Muscle layer of duodenum (tissue), 2 donors: ENCODE results near the gene CCDC170.

Experiments used
- H3K27ac ChIP-seq: one replicate; pipeline ENCODE4 v1.7.0; 2013; ENCODE audit warnings: mild to moderate bottlenecking, low read length
- H3K27me3 ChIP-seq: one replicate; pipeline ENCODE4 v1.7.0; 2013; ENCODE audit warnings: low read depth, mild to moderate bottlenecking, control low read depth, low read length
- H3K36me3 ChIP-seq, 2 donors: one replicate each; pipeline ENCODE4 v1.7.0; 2013; ENCODE audit warnings: low read length in 2 of 2, control low read depth in 1 of 2, mild to moderate bottlenecking in 1 of 2; ENCODE audit not compliant: insufficient read depth in 2 of 2, control insufficient read depth in 1 of 2
- H3K4me1 ChIP-seq, 2 donors: one replicate each; pipeline ENCODE4 v1.7.0; 2013; ENCODE audit warnings: low read length in 2 of 2, mild to moderate bottlenecking in 2 of 2, control low read depth in 1 of 2, moderate library complexity in 1 of 2; ENCODE audit not compliant: insufficient read depth in 2 of 2, control insufficient read depth in 1 of 2
- H3K4me3 ChIP-seq, 2 donors: one replicate each; pipeline ENCODE4 v1.7.0; 2013; ENCODE audit warnings: low read length in 2 of 2, low read depth in 1 of 2, mild to moderate bottlenecking in 1 of 2
- H3K9me3 ChIP-seq, 2 donors: one replicate each; pipeline ENCODE4 v1.7.0; 2013; ENCODE audit warnings: low read length in 2 of 2, control low read depth in 1 of 2, mild to moderate bottlenecking in 1 of 2; ENCODE audit not compliant: control insufficient read depth in 1 of 2
- donor health status: healthy.

Gene CCDC170

DNA sequence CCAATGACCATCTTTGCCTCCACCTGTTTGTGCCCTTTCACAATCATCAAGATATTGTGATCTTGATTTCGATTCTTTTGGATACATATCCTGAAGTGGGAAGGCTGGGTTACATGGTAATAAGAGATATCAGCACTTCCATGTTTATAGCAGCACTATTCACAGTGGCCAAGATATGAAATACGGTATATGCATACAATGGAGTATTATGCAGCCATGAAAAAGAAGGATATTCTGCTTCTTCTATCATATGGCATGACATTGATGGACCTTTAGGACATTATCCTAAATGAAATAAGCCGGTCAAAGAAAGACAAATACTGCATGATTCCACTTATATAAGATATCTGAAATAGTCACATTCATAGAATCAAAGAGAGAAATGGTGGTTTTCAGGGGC lies 144.0 kb downstream of the CCDC170 start:
- no peak overlapping the region for H3K4me3 ChIP-seq
- no peaks in the 10 kb centered on the region for H3K36me3 ChIP-seq
- H3K9me3 ChIP-seq: no peaks in the 10 kb centered on the region
- no peaks in the 10 kb centered on the region for H3K4me1 ChIP-seq
- H3K27me3 ChIP-seq: no peaks in the 10 kb centered on the region
- H3K27ac ChIP-seq: no peak overlapping the region

DNA sequence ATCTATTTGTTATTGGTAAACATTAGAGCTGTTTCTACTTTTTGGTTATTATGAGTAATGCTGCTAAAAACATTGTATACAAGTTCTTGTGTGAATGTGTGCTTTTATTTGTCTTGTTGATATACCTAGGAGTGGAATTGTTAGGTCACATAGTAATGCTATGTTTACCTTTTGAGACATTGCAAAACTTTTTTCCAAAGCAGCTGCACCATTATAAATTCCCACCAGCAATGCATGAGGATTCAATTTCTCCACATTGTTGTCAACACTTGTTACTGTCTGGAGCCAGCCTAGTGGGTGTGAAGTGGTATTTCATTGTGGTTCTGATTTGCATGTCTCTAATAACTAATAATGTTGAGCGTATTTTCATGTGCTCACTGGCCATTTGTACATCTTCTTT lies 145.9 kb downstream of the CCDC170 start:
- no peak overlapping the region for H3K4me3 ChIP-seq
- no peak overlapping the region for H3K27ac ChIP-seq
- no peaks in the 10 kb centered on the region for H3K9me3 ChIP-seq
- no peaks in the 10 kb centered on the region for H3K27me3 ChIP-seq
- no peaks in the 10 kb centered on the region for H3K4me1 ChIP-seq
- no peaks in the 10 kb centered on the region for H3K36me3 ChIP-seq

DNA sequence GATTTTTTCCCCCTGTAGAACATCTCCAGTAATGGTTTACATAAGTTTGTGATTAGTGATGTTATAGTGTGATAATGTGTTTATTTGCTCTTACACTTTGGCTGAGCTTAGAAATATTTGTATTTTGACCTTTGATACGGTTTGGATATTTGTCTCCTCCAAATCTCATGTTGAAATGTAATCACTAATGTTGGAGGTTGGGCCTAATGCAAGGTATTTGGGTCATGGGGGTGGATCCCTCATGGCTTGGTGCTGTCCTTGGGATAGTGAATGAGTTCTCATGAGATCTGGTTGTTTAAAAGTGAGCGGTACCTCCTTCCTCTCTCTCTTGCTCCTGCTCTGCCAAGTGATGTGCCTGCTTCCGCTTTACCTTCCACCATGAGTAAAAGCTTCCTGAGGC lies 147.2 kb downstream of the CCDC170 start:
- H3K36me3 ChIP-seq: no peaks in the 10 kb centered on the region
- H3K27me3 ChIP-seq: no peaks in the 10 kb centered on the region
- H3K4me3 ChIP-seq: no peak overlapping the region
- no peaks in the 10 kb centered on the region for H3K4me1 ChIP-seq
- no peak overlapping the region for H3K27ac ChIP-seq
- no peaks in the 10 kb centered on the region for H3K9me3 ChIP-seq

DNA sequence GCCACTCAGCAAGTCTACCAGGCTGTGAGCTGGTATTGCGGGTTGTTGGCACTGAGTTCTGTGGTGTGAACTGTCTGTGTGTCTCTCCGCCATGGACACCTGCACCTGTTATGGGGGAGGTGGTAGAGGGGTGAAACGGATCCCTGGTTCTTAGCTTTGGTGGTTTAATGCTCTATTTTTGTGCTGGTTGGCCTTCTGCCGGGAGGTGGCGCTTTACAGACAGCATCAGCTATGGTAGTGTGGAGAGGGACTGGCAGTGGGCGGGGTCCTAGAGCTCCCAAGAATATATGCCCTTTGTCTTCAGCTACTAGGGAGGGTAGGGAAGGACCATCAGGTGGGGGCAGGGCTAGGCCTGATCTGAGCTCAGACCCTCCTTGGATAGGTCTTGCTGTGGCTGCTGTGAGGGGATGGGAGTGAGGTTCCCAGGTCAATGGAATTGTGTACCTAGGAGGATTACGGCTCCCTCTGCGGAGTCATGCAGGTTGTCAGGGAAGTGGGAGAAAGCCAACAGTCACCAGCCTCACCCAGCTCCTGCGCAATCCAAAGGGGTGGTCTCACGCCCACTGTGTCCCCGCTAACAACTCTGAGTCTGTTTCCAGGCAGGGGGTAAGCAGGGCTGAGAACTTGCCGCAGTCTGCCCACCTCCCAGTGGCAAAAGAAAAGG lies 154.3 kb downstream of the CCDC170 start:
- Histone ChIP-seq H3K4me1 (no peaks in the 10 kb centered on the region), H3K4me3 (no peak overlapping the region), H3K27me3 (no peaks in the 10 kb centered on the region), H3K27ac (no peak overlapping the region), H3K36me3 (no peaks in the 10 kb centered on the region), H3K9me3 (no peaks in the 10 kb centered on the region)

DNA sequence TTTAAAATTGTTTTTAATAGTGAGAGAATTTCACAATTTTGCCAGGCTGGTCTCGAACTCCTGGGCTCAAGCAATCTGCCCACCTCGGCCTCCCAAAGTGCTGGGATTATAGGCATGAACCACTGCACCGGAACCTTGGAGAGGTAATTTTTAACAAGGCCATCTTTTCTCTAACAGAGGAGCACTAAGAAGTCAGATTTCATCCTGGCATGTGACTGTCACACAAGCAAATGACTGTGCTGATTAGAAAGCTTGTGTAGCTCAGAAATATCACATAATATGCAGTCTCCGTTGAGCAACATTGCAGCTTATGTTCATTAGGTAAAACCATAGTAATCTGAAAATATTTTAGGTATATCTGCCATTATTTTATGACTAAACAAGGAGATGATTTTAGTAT lies 156.0 kb downstream of the CCDC170 start:
- no peak overlapping the region for H3K27ac ChIP-seq
- H3K36me3 ChIP-seq: no peaks in the 10 kb centered on the region
- no peaks in the 10 kb centered on the region for H3K27me3 ChIP-seq
- H3K9me3 ChIP-seq: peaks cover under 1 to 6% of the 10 kb centered on the region in 2 donors
- H3K4me1 ChIP-seq: no peaks in the 10 kb centered on the region
- H3K4me3 ChIP-seq: no peak overlapping the region

DNA sequence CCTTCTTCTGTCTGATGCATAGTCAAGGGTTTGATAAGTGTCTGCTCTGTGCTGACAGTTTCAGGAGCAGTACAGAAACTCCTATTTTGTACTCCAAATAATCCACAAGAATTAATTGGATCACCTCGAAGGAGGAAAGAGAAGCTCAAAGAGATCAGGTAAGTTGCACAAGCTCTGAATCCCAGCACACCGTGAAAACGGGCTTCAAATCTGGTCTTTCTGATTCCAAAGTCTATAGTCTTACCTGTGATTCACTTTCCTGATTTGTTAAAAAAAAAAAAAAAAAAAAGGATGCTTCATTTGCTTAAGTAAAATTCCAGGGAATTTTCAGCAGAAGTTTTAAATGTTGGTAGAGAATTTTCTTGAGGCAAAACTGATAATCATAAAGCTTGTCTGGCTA lies 157.8 kb downstream of the CCDC170 start:
- no peak overlapping the region for H3K27ac ChIP-seq
- H3K4me1 ChIP-seq: no peaks in the 10 kb centered on the region
- H3K9me3 ChIP-seq: peaks cover 7 to 11% of the 10 kb centered on the region in 2 donors
- no peaks in the 10 kb centered on the region for H3K36me3 ChIP-seq
- no peaks in the 10 kb centered on the region for H3K27me3 ChIP-seq
- H3K4me3 ChIP-seq: no peak overlapping the region

DNA sequence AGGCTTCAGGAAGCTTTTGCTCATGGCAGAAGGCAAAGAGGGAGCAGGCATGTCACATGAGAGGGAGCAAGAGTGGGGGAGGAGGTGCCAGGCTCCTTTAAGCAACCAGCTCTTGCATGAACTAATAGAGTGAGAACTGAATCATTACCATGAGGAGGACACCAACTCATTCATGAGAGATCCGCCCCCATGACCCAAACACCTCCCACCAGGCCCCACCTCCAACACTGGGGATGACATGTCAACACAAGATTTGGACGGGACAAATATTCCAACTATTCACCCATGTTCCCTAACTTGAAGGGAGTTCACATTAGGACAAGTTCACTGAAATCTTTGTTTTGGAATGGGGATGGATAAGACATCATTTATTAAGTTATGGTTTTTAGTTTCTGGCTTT lies 158.5 kb downstream of the CCDC170 start:
- peaks cover 7 to 11% of the 10 kb centered on the region in 2 donors for H3K9me3 ChIP-seq
- H3K36me3 ChIP-seq: no peaks in the 10 kb centered on the region
- H3K27me3 ChIP-seq: no peaks in the 10 kb centered on the region
- H3K27ac ChIP-seq: no peak overlapping the region
- no peak overlapping the region for H3K4me3 ChIP-seq
- no peaks in the 10 kb centered on the region for H3K4me1 ChIP-seq

DNA sequence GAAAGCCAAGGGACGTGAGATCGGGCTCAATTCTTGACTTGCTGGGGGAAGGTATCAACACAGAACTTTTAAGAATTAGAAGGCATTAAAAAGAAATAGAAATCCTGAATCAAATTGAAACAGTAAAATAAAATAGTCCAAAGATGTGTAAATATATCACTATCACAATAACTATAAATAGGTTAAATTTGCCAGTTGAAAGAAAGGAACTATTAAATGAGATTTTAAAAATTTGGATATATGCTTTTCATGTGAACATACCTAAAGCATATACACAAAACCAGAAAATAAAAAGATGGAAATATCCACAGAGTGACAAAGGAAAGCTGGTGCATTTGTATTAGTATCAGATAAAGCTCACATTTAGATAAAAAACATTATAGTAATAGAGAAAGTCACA lies 161.3 kb downstream of the CCDC170 start:
- H3K4me3 ChIP-seq: no peak overlapping the region

DNA sequence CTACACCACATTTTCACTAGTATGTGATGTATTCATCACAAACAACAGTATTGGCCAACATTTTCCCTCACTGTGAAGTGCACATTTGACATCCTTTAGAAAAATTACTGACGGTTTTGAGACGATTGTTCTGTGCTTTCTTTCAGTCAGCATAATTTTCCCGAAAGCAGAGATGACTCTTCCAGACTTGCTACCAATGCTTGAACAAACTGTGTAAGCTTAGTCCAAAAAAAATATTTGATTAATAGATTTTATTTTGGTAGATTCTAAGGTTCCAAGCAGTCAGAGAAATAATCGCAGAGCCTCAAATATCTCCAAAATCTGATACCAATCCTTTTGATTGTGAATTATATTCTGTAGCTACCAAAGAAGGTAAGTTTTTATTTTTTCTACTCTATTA lies 162.6 kb downstream of the CCDC170 start:
- H3K4me1 ChIP-seq: no peaks in the 10 kb centered on the region
- H3K27ac ChIP-seq: no peak overlapping the region
- H3K9me3 ChIP-seq: peaks cover 7 to 11% of the 10 kb centered on the region in 2 donors
- no peaks in the 10 kb centered on the region for H3K36me3 ChIP-seq
- no peaks in the 10 kb centered on the region for H3K27me3 ChIP-seq
- no peak overlapping the region for H3K4me3 ChIP-seq

More for the DNA sequence above, 161.3 kb downstream of the CCDC170 start:
- peaks cover 7 to 11% of the 10 kb centered on the region in 2 donors for H3K9me3 ChIP-seq
- H3K27ac ChIP-seq: no peak overlapping the region
- no peaks in the 10 kb centered on the region for H3K27me3 ChIP-seq
- no peaks in the 10 kb centered on the region for H3K4me1 ChIP-seq
- no peaks in the 10 kb centered on the region for H3K36me3 ChIP-seq

DNA sequence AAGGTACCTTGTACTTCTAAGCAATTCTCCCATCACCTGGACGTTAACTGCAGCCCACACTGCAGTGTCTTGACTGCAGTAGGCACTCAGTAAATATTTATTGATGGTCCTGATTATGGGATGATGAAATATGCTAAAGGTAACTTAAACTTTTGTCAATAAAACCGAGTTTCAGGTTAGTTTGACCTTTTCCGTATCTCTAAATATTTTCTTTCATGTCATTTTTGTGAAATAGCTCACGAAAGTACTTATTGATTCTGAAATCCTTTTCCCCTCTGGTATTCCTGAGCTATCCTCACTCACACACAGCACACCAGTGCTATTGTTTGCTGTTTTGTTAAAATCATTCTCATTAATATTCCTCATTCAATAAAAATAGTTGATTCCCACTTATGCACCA lies 164.3 kb downstream of the CCDC170 start:
- Histone ChIP-seq H3K27me3 (no peaks in the 10 kb centered on the region), H3K4me1 (no peaks in the 10 kb centered on the region), H3K36me3 (no peaks in the 10 kb centered on the region), H3K27ac (no peak overlapping the region), H3K4me3 (no peak overlapping the region), H3K9me3 (peaks cover 7 to 11% of the 10 kb centered on the region in 2 donors)

DNA sequence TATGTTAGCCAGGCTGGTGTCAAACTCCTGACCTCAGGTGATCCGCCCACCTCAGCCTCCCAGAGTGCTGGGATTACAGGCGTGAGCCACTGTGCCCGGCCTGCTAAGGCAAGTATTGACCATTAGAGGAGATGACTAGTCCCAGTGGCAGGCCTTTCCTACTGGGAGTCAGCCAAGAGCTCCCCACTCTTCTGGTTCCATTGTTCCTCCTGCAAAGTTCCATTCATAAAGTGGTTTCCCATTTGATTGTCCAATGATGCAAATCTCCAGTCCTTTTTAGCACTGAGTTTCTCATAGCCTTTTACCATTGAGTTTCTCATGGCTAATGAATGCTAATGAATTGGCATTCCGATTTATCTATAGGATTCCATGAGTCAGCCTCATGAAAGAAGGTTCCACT lies 165.4 kb downstream of the CCDC170 start:
- peaks cover 7 to 10% of the 10 kb centered on the region in 2 donors for H3K9me3 ChIP-seq
- H3K4me1 ChIP-seq: no peaks in the 10 kb centered on the region
- no peaks in the 10 kb centered on the region for H3K36me3 ChIP-seq
- no peak overlapping the region for H3K4me3 ChIP-seq
- H3K27ac ChIP-seq: no peak overlapping the region
- no peaks in the 10 kb centered on the region for H3K27me3 ChIP-seq

DNA sequence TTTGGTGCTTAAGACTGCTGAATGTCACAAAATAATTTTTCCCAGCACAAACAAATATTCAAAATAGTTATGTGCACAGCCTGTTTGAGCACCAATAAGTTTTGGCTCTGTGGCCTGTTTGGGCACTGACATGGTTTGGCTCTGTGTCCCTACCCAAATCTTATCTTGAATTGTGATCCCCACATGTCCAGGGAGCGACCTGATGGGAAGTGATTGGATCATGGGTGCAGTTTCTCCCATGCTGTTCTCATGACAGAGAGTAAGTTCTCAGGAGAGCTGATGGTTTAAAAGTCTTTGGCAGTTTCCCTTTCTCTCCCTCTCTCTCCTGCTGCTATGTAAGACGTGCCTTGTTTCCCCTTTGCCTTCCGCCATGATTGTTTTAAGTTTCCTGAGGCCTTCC lies 167.7 kb downstream of the CCDC170 start:
- no peak overlapping the region for H3K4me3 ChIP-seq
- no peaks in the 10 kb centered on the region for H3K36me3 ChIP-seq
- no peaks in the 10 kb centered on the region for H3K4me1 ChIP-seq
- H3K9me3 ChIP-seq: no peaks in the 10 kb centered on the region
- no peaks in the 10 kb centered on the region for H3K27me3 ChIP-seq
- H3K27ac ChIP-seq: no peak overlapping the region
